ENCODE data around the gene TOP2A.

DNA sequence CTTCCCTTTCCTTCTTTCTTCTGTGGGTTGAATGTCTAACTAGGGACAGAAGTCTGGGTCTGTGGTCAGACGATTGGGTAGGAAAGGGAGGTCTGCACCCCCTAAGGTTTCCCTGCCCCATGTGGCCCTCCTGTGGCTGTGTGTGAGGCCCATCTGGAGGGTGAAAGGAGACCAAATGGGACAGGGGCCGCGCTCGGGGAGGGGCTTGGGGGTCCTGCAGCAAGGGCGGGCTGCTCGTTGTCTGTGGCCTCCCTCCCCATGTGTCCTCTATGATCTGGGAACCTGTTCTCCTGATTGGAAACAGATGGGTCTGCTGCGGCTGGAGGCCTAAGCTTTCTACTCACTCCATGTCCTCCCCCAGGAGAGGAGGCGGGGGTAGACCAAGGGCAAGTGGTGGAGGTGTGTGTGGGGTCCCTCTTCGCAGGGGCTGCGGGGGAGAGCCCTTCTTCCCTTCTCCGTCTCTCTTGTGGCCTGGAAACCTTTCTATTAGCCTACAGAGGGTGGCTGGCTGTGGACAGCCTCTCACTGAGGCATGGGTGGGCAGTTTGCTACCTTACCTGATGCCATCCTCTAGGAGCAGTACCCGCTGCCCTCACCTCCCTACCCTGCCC lies 44.1 kb upstream of the TOP2A start:
- TF ChIP-seq, protein P1, sequence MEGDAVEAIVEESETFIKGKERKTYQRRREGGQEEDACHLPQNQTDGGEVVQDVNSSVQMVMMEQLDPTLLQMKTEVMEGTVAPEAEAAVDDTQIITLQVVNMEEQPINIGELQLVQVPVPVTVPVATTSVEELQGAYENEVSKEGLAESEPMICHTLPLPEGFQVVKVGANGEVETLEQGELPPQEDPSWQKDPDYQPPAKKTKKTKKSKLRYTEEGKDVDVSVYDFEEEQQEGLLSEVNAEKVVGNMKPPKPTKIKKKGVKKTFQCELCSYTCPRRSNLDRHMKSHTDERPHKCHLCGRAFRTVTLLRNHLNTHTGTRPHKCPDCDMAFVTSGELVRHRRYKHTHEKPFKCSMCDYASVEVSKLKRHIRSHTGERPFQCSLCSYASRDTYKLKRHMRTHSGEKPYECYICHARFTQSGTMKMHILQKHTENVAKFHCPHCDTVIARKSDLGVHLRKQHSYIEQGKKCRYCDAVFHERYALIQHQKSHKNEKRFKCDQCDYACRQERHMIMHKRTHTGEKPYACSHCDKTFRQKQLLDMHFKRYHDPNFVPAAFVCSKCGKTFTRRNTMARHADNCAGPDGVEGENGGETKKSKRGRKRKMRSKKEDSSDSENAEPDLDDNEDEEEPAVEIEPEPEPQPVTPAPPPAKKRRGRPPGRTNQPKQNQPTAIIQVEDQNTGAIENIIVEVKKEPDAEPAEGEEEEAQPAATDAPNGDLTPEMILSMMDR (conservative IDR thresholded peaks at IDR 0.05 in 1 of 2, IDR thresholded peaks at IDR 0.05 in 1 of 2; ENCODE audit: extremely low read depth in 1 of 2, insufficient read depth in 1 of 2, low read depth in 1 of 2, low read length in 2 of 2): no peak
- TF ChIP-seq EZH2 (IDR thresholded peaks at IDR 0.05; ENCODE audit: borderline replicate concordance, low read length): no peak
